Hepatocyte (in vitro differentiated cells): ENCODE measurements around the gene DEAF1.

Experiments used
- CTCF ChIP-seq: fragments of 200-600 bp; sonication (generic); IDR thresholded peaks from 2 replicates; pipeline ENCODE4 v1.5.1; 2016; ENCODE audit warnings: antibody characterized with exemption, mild to moderate bottlenecking; ENCODE audit not compliant: poor library complexity
- EZH2 ChIP-seq: fragments of 200-600 bp; sonication (generic); IDR thresholded peaks from 2 replicates; pipeline ENCODE4 v1.6.1; 2016; ENCODE audit warnings: antibody characterized with exemption, mild to moderate bottlenecking, borderline replicate concordance

- TF ChIP-seq CTCF = no peak
- no peak for TF ChIP-seq EZH2
Observed at GRCh38 chr11:704228-704674, 9.2 kb upstream of the DEAF1 start.
